Activated T-cell treated with anti-CD3 and anti-CD28 coated beads for 4 hours (primary cell): ENCODE data around the gene XYLT1.

Experiments used
- DNase-seq: peaks from one replicate; pipeline ENCODE4 v3.0.0-alpha.2; 2020

XYLT1 gene

GRCh38 chr16:17273142-17273561 is 197.6 kb downstream of the XYLT1 start:
- DNase-seq = peak; percentile 3

- DNase-seq = no peak
Measured at GRCh38 chr16:17272716-17273115, 198.0 kb downstream of the XYLT1 start.

- no peak for DNase-seq
Measured at GRCh38 chr16:17271687-17272086, 199.1 kb downstream of the XYLT1 start.

- no peak for DNase-seq
Measured at GRCh38 chr16:17270683-17271109, 200.1 kb downstream of the XYLT1 start.

GRCh38 chr16:17270111-17270510 is 200.6 kb downstream of the XYLT1 start:
- no peak for DNase-seq

- no peak for DNase-seq
Measured at GRCh38 chr16:17269439-17269838, 201.3 kb downstream of the XYLT1 start.

- DNase-seq = no peak
Measured at GRCh38 chr16:17266608-17267313, 204.0 kb downstream of the XYLT1 start.

- no peak for DNase-seq
Measured at GRCh38 chr16:17265154-17265553, 205.6 kb downstream of the XYLT1 start.

GRCh38 chr16:17261197-17261858 is 209.4 kb downstream of the XYLT1 start:
- no peak for DNase-seq

GRCh38 chr16:17260276-17260849 is 210.4 kb downstream of the XYLT1 start:
- no peak for DNase-seq

- DNase-seq = no peak
Measured at GRCh38 chr16:17259751-17260270, 210.9 kb downstream of the XYLT1 start.

- DNase-seq = no peak
Measured at GRCh38 chr16:17258848-17259713, 211.7 kb downstream of the XYLT1 start.

GRCh38 chr16:17258077-17258599 is 212.6 kb downstream of the XYLT1 start:
- no peak for DNase-seq

GRCh38 chr16:17257426-17258023 is 213.2 kb downstream of the XYLT1 start:
- DNase-seq = no peak

GRCh38 chr16:17252701-17253100 is 218.1 kb downstream of the XYLT1 start:
- DNase-seq = no peak

GRCh38 chr16:17252064-17252463 is 218.7 kb downstream of the XYLT1 start:
- no peak for DNase-seq

- no peak for DNase-seq
Measured at GRCh38 chr16:17251496-17251895, 219.3 kb downstream of the XYLT1 start.

GRCh38 chr16:17246974-17247732 is 223.6 kb downstream of the XYLT1 start:
- DNase-seq = no peak

GRCh38 chr16:17246268-17246885 is 224.4 kb downstream of the XYLT1 start:
- no peak for DNase-seq

- DNase-seq = no peak
Measured at GRCh38 chr16:17245776-17246175, 225.0 kb downstream of the XYLT1 start.
